Right ventricle myocardium inferior (tissue), 1 donor: Measurements from ENCODE around the gene HERC4. TPM values are rescaled to one million over a fixed set of nuclear protein-coding genes. Genes with fewer than 3 reads are reported as not detected.
A peak's percentile ranks its signal among the peaks of the same experiment; 100 is the strongest.
"Not testable (repeated sequence)": the region's sequence is repeated elsewhere in the genome, so short reads cannot be mapped to it uniquely, and the experiment has no call there.

Experiments
- ATAC-seq: fragments of 200-7000 bp; cut with Tn5 transposase; one replicate; pipeline ENCODE4 v1.9.1; 2020; ENCODE audit warnings: mild to moderate bottlenecking, moderate library complexity
- DNase-seq: peaks from one replicate; pipeline ENCODE4 v3.0.0; 2021; ENCODE audit errors: missing footprints
- intact Hi-C: fragments of 100-400 bp; cut with DNase I; formaldehyde crosslinking; loops from one replicate; pipeline ENCODE4 v1.11.0; 2022
- total RNA-seq: library from RNA; stranded (reverse); fragmentation: NEBNext Ultra II Directional; extraction: Animal tissue kit (Norgen Biotek cat#: 25700); gene quantifications from one replicate; pipeline ENCODE4 v1.2.1, GENCODE V29; 2021
- donor health status: DM: no; HTN: yes; CAD: no; lungs with severe emphysema.

The HERC4 gene
- total RNA-seq, 1 donor from 2014 or later: 25.5 TPM

GRCh38 chr10:68095153-68095552 lies 20.1 kb upstream of the HERC4 start:
- no peak for DNase-seq
- intact Hi-C loops: no loop called here
- no peak for ATAC-seq

- intact Hi-C loops: no loop called here
- ATAC-seq (no peak), DNase-seq (no peak)
Measured at GRCh38 chr10:68092512-68092911, 17.4 kb upstream of the HERC4 start.

GRCh38 chr10:68090586-68090985 lies 15.5 kb upstream of the HERC4 start:
- intact Hi-C loops: no loop called here
- ATAC-seq (no peak), DNase-seq (no peak)

GRCh38 chr10:68088740-68089139 lies 13.7 kb upstream of the HERC4 start:
- ATAC-seq (no peak), DNase-seq (no peak)
- intact Hi-C loops: loop anchor here (2.0 kb wide), 1 partner anchor 22 kb away; no protein-coding TSS in a partner anchor

GRCh38 chr10:68087685-68088401 lies 12.8 kb upstream of the HERC4 start:
- DNase-seq: no peak
- peak; percentile 80 for ATAC-seq
- intact Hi-C loops: loop anchor here (2.0 kb wide), 1 partner anchor 23 kb away; no protein-coding TSS in a partner anchor

- intact Hi-C loops: no loop called here
- no peak for ATAC-seq
Measured at GRCh38 chr10:68086910-68087684, 12.0 kb upstream of the HERC4 start.

GRCh38 chr10:68086011-68086410 lies 10.9 kb upstream of the HERC4 start:
- ATAC-seq: no peak
- DNase-seq: no peak
- intact Hi-C loops: no loop called here

More at GRCh38 chr10:68086910-68087684, 12.0 kb upstream of the HERC4 start:
- DNase-seq: no peak

GRCh38 chr10:68084469-68084868 lies 9.4 kb upstream of the HERC4 start:
- intact Hi-C loops: no loop called here
- ATAC-seq (no peak), DNase-seq (no peak)

GRCh38 chr10:68083953-68084352 lies 8.9 kb upstream of the HERC4 start:
- DNase-seq: no peak
- no peak for ATAC-seq
- intact Hi-C loops: loop anchor here (1.0 to 2.0 kb wide), 2 partner anchors 72 to 219 kb away; no protein-coding TSS in a partner anchor

GRCh38 chr10:68082872-68083271 lies 7.8 kb upstream of the HERC4 start:
- intact Hi-C loops: loop anchor here (1.0 to 2.0 kb wide), 2 partner anchors 73 to 220 kb away; no protein-coding TSS in a partner anchor
- DNase-seq: no peak
- no peak for ATAC-seq

GRCh38 chr10:68081916-68082315 lies 6.8 kb upstream of the HERC4 start:
- ATAC-seq (no peak), DNase-seq (no peak)
- intact Hi-C loops: loop anchor here (2.0 kb wide), 1 partner anchor 221 kb away; no protein-coding TSS in a partner anchor

- intact Hi-C loops: no loop called here
- ATAC-seq (no peak), DNase-seq (no peak)
Measured at GRCh38 chr10:68080853-68081431, 5.9 kb upstream of the HERC4 start.

- intact Hi-C loops: loop anchor here (10.0 kb wide), 1 partner anchor 195 kb away; the partner anchor contains the start of gene SIRT1
- no peak for ATAC-seq
Measured at GRCh38 chr10:68079434-68079833, 4.4 kb upstream of the HERC4 start.

GRCh38 chr10:68077026-68077425 lies 1.9 kb upstream of the HERC4 start:
- intact Hi-C loops: loop anchor here (10.0 kb wide), 1 partner anchor 192 kb away; the partner anchor contains the start of gene SIRT1
- no peak for ATAC-seq
- no peak for DNase-seq

More at GRCh38 chr10:68079434-68079833, 4.4 kb upstream of the HERC4 start:
- no peak for DNase-seq

- DNase-seq, ATAC-seq: not testable (repeated sequence)
- intact Hi-C loops: loop anchor here (10.0 kb wide), 1 partner anchor 191 kb away; the partner anchor contains the start of gene SIRT1
Measured at GRCh38 chr10:68076081-68076480, 998 bp upstream of the HERC4 start.

- ATAC-seq: no peak
- intact Hi-C loops: loop anchor here (10.0 kb wide), 1 partner anchor 191 kb away; the partner anchor contains the start of gene SIRT1
- no peak for DNase-seq
Measured at GRCh38 chr10:68075550-68076004, 494 bp upstream of the HERC4 start.

- intact Hi-C loops: loop anchor here (5.0 to 10.0 kb wide), 2 partner anchors 189 to 258 kb away; partner anchors contain the start of genes HNRNPH3, PBLD and SIRT1
- ATAC-seq: no peak
Measured at GRCh38 chr10:68074031-68074774, 880 bp downstream of the HERC4 start.

GRCh38 chr10:68073631-68074030 lies 1.5 kb downstream of the HERC4 start:
- ATAC-seq: no peak
- no peak for DNase-seq
- intact Hi-C loops: loop anchor here (5.0 to 10.0 kb wide), 2 partner anchors 189 to 259 kb away; partner anchors contain the start of genes HNRNPH3, PBLD and SIRT1

More at GRCh38 chr10:68074031-68074774, 880 bp downstream of the HERC4 start:
- no peak for DNase-seq
